ENCODE data around the gene CFAP65. TPM values are rescaled to one million over a fixed set of nuclear protein-coding genes. Genes with fewer than 3 reads are reported as not detected.
A peak's percentile ranks its signal among the peaks of the same experiment; 100 is the strongest.

Gene CFAP65
- total RNA-seq, 1 experiment from 2014 or later, result not detected

DNA sequence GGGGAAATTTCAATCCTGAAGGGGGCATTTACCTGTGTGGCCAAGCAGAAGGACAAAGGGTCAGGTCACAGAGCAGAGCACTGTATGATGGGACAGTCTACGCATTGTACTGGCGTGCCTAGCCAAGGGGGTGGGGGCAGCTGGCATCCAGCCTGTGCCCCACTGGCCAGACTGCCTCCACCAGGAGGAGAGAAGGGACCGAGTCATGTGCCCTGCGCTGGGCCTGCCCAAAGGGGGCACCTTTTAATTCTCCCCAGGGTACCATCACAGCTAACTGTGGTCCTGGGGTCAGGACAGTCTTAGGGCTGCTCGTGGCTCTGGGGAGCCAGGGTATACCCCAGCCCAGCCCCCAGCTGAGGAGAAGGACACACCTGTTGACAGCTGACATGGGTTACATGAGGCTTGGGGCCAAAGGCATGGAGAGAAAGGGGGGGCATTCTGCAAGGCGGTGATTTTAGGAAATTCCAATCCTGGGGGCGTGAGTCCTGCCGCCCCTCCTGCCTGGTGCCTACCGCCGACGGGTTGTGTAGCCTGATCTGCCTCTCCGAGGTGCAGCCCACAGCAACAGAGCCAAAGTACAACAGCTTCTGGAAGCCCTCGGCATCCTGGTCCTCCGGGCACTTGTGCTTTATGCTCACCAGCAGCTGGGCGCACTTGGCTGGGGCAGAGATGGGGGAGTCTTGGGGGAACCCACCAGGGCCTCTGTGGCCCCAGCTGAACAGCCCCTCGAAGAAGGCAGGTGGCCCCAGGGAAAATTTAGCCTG lies 11.0 kb downstream of the CFAP65 start:
- Histone ChIP-seq H3K4me3 (ENCODE audit: low read length) (no peak overlapping the region), H3K36me3 (ENCODE audit: insufficient read depth, low read length) (no peaks in the 10 kb centered on the region), H3K4me1 (ENCODE audit: low read length) (no peaks in the 10 kb centered on the region), H3K9me3 (ENCODE audit: low read length) (no peaks in the 10 kb centered on the region), H3K9me2 (replicated peaks; ENCODE audit: insufficient read depth, low read length) (no peaks in the 10 kb centered on the region), H4K20me1 (ENCODE audit: insufficient read depth, low read depth, low read length) (0 out of 2 replicates have a peak, but pooled peaks cover 3% of the 10 kb centered on the region), H2AFZ (ENCODE audit: low read length) (no peak overlapping the region), H3K9ac (ENCODE audit: low read length) (no peak overlapping the region), H3K4me2 (ENCODE audit: low read depth, low read length, poor library complexity, severe bottlenecking) (no peak overlapping the region), H3K27ac (ENCODE audit: low read length) (no peak overlapping the region), H3K79me2 (ENCODE audit: low read length) (no peaks in the 10 kb centered on the region), H3K27me3 (ENCODE audit: low read length) (no peaks in the 10 kb centered on the region)
- no peak for DNase-seq

- H3K4me3 ChIP-seq (ENCODE audit: low read length), result no peak overlapping the region
- peak; percentile 87 for DNase-seq
- H2AFZ ChIP-seq (ENCODE audit: low read length), result no peak overlapping the region
- no peaks in the 10 kb centered on the region for H3K27me3 ChIP-seq (ENCODE audit: low read length)
- no peak overlapping the region for H3K4me2 ChIP-seq (ENCODE audit: low read depth, low read length, poor library complexity, severe bottlenecking)
- no peaks in the 10 kb centered on the region for H3K9me3 ChIP-seq (ENCODE audit: low read length)
- no peaks in the 10 kb centered on the region for H3K36me3 ChIP-seq (ENCODE audit: insufficient read depth, low read length)
- H3K9me2 ChIP-seq (replicated peaks; ENCODE audit: insufficient read depth, low read length), result no peaks in the 10 kb centered on the region
- no peaks in the 10 kb centered on the region for H3K4me1 ChIP-seq (ENCODE audit: low read length)
- no peaks in the 10 kb centered on the region for H3K79me2 ChIP-seq (ENCODE audit: low read length)
- no peak overlapping the region for H3K27ac ChIP-seq (ENCODE audit: low read length)
- 0 out of 2 replicates have a peak, but pooled peaks cover 3% of the 10 kb centered on the region for H4K20me1 ChIP-seq (ENCODE audit: insufficient read depth, low read depth, low read length)
- no peak overlapping the region for H3K9ac ChIP-seq (ENCODE audit: low read length)
Observed at GRCh38 chr2:219029829-219030165, 11.5 kb downstream of the CFAP65 start.

GRCh38 chr2:219028996-219029828 lies 12.1 kb downstream of the CFAP65 start:
- Histone ChIP-seq H3K4me3 (ENCODE audit: low read length) (no peak overlapping the region), H2AFZ (ENCODE audit: low read length) (no peak overlapping the region), H3K79me2 (ENCODE audit: low read length) (no peaks in the 10 kb centered on the region), H3K9ac (ENCODE audit: low read length) (no peak overlapping the region), H3K9me3 (ENCODE audit: low read length) (no peaks in the 10 kb centered on the region), H4K20me1 (ENCODE audit: insufficient read depth, low read depth, low read length) (0 out of 2 replicates have a peak, but pooled peaks cover 3% of the 10 kb centered on the region), H3K27me3 (ENCODE audit: low read length) (no peaks in the 10 kb centered on the region), H3K27ac (ENCODE audit: low read length) (no peak overlapping the region), H3K4me1 (ENCODE audit: low read length) (no peaks in the 10 kb centered on the region), H3K36me3 (ENCODE audit: insufficient read depth, low read length) (no peaks in the 10 kb centered on the region), H3K4me2 (ENCODE audit: low read depth, low read length, poor library complexity, severe bottlenecking) (no peak overlapping the region), H3K9me2 (replicated peaks; ENCODE audit: insufficient read depth, low read length) (no peaks in the 10 kb centered on the region)
- DNase-seq, result no peak

DNA sequence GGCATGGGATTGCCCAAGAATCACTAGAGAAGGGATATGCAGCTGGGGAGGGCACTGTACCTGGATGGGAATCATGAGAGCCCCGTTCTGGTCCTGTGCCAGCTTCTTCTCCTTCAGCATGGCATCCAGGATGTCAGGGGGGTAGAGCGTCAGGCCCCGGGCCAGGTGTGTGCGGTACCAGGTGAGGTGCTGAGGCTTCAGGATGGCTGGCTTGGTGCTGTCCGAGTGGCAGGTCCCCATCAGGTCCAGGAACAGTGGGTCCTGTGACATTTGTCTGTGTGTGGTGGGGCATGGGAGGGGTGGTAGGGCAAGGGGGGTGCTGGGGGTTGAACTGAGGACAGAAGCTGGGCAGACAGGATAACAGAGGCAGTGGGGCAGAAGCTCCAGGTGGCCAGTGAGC lies 13.2 kb downstream of the CFAP65 start:
- Histone ChIP-seq H3K27ac (ENCODE audit: low read length) (no peak overlapping the region), H3K27me3 (ENCODE audit: low read length) (no peaks in the 10 kb centered on the region), H3K4me2 (ENCODE audit: low read depth, low read length, poor library complexity, severe bottlenecking) (no peak overlapping the region), H3K79me2 (ENCODE audit: low read length) (no peaks in the 10 kb centered on the region), H3K4me3 (ENCODE audit: low read length) (no peak overlapping the region), H3K9ac (ENCODE audit: low read length) (no peak overlapping the region), H2AFZ (ENCODE audit: low read length) (no peak overlapping the region), H3K4me1 (ENCODE audit: low read length) (no peaks in the 10 kb centered on the region), H3K9me2 (replicated peaks; ENCODE audit: insufficient read depth, low read length) (no peaks in the 10 kb centered on the region), H4K20me1 (ENCODE audit: insufficient read depth, low read depth, low read length) (0 out of 2 replicates have a peak, but pooled peaks cover 3% of the 10 kb centered on the region), H3K9me3 (ENCODE audit: low read length) (no peaks in the 10 kb centered on the region), H3K36me3 (ENCODE audit: insufficient read depth, low read length) (no peaks in the 10 kb centered on the region)
- no peak for DNase-seq

DNA sequence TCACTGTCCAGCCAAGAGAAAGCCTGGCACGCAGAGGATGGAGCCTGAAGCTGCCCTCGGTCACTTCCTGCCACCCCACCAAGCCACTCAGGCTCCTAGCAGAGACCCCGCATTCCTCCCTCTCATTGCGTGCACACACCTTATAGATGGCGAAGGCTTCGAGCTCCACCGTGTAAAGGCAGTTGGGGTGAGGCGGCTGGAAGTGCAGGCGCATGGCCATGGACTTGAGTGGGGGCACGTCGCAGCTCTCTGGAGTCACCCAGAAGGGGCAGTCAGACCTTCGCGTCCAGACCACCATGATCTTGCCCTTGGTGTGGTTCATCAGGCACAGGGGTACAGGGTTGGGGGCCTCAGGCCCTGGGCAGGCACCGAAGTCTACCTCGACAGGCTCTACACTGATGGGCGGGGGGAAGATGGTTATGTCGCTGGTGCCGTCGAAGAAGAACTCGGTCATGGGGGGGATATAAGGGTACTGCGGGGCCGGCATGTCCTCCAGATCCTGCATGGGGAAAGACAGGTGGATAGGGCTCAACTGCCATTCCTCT lies 13.7 kb downstream of the CFAP65 start:
- Histone ChIP-seq H3K9me3 (ENCODE audit: low read length) (no peaks in the 10 kb centered on the region), H3K4me2 (ENCODE audit: low read depth, low read length, poor library complexity, severe bottlenecking) (no peak overlapping the region), H3K36me3 (ENCODE audit: insufficient read depth, low read length) (no peaks in the 10 kb centered on the region), H4K20me1 (ENCODE audit: insufficient read depth, low read depth, low read length) (0 out of 2 replicates have a peak, but pooled peaks cover 3% of the 10 kb centered on the region), H3K9ac (ENCODE audit: low read length) (no peak overlapping the region), H3K4me1 (ENCODE audit: low read length) (no peaks in the 10 kb centered on the region), H3K27me3 (ENCODE audit: low read length) (no peaks in the 10 kb centered on the region), H3K9me2 (replicated peaks; ENCODE audit: insufficient read depth, low read length) (no peaks in the 10 kb centered on the region), H3K79me2 (ENCODE audit: low read length) (no peaks in the 10 kb centered on the region), H2AFZ (ENCODE audit: low read length) (no peak overlapping the region), H3K27ac (ENCODE audit: low read length) (no peak overlapping the region), H3K4me3 (ENCODE audit: low read length) (no peak overlapping the region)
- DNase-seq, result no peak

DNA sequence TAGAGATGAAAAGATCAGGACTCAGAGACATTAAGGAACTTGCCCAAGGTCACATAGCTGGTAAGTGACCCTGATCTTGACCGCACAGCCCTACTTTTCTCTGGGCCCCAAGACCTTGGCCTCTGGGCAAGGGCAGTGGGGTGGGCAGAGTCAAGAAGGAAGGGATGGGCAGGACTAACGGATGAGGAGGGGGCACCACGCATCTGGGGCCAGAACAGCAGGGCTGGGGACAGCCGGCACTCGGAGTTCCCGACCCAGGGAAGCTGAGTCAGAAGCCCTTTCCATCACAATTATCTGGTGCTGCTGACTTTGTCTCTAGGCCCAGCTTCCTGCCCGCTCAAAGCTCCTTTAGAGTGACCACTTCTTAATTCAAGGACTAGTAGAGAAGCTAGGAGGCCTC lies 14.4 kb downstream of the CFAP65 start:
- Histone ChIP-seq H3K4me3 (ENCODE audit: low read length) (no peak overlapping the region), H2AFZ (ENCODE audit: low read length) (no peak overlapping the region), H3K4me2 (ENCODE audit: low read depth, low read length, poor library complexity, severe bottlenecking) (no peak overlapping the region), H4K20me1 (ENCODE audit: insufficient read depth, low read depth, low read length) (0 out of 2 replicates have a peak, but pooled peaks cover 3% of the 10 kb centered on the region), H3K9ac (ENCODE audit: low read length) (no peak overlapping the region), H3K36me3 (ENCODE audit: insufficient read depth, low read length) (no peaks in the 10 kb centered on the region), H3K27me3 (ENCODE audit: low read length) (no peaks in the 10 kb centered on the region), H3K4me1 (ENCODE audit: low read length) (no peaks in the 10 kb centered on the region), H3K27ac (ENCODE audit: low read length) (no peak overlapping the region), H3K9me2 (replicated peaks; ENCODE audit: insufficient read depth, low read length) (no peaks in the 10 kb centered on the region), H3K79me2 (ENCODE audit: low read length) (no peaks in the 10 kb centered on the region), H3K9me3 (ENCODE audit: low read length) (no peaks in the 10 kb centered on the region)
- no peak for DNase-seq

DNA sequence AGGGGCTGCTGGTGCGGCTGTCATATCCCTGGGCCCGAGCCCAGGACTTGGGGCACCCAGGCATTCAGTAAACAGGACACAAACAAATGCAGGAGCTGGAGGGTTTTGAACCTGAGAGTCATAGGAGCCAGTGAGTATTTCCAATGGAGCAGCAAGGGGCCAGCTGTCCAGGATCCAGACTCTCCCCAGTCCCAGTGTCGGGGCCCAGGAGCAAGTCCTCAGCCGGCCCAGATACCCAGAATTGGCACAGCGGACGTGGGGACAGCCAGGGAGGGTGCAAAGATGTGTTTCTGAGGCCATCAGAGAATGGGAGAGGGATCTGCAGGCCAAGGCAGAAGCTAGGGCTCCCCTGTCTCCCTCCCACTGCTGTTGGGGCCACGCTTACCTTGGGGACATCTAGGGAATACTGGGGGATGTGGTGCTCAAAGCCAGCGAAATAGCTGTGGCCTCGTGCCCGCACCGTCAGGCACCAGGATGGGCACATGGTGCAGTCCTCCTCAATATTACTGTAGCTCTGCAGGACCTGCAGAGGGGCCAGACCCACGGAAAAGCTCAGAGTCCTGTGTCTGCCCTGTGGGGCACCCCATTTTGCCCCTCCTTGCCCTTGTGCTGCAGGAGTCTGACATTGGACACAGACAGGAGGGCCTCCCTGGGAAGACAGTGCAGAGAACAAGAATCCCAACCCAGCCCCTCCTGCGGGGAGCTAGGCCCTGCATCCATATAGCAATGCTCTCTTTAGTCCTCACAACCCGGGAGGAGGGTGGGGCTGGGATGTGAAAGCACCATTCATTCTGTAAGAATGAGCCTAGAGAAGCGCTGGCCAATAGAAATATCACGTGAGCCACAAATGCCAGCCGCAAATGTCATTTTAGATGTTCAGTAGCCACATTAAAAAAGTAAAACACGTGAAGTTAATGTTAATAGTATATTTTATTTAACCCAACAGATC lies 15.4 kb downstream of the CFAP65 start:
- Histone ChIP-seq H4K20me1 (ENCODE audit: insufficient read depth, low read depth, low read length) (0 out of 2 replicates have a peak, but pooled peaks cover 3% of the 10 kb centered on the region), H3K9me2 (replicated peaks; ENCODE audit: insufficient read depth, low read length) (no peaks in the 10 kb centered on the region), H3K9ac (ENCODE audit: low read length) (no peak overlapping the region), H3K36me3 (ENCODE audit: insufficient read depth, low read length) (no peaks in the 10 kb centered on the region), H3K4me2 (ENCODE audit: low read depth, low read length, poor library complexity, severe bottlenecking) (no peak overlapping the region), H3K27ac (ENCODE audit: low read length) (no peak overlapping the region), H3K27me3 (ENCODE audit: low read length) (no peaks in the 10 kb centered on the region), H3K4me1 (ENCODE audit: low read length) (no peaks in the 10 kb centered on the region), H3K9me3 (ENCODE audit: low read length) (no peaks in the 10 kb centered on the region), H3K79me2 (ENCODE audit: low read length) (no peaks in the 10 kb centered on the region), H2AFZ (ENCODE audit: low read length) (no peak overlapping the region), H3K4me3 (ENCODE audit: low read length) (no peak overlapping the region)
- DNase-seq, result no peak
